GM23248 (cell line): ENCODE results near the gene DHRS3. TPM values are rescaled to one million over a fixed set of nuclear protein-coding genes. Genes with fewer than 3 reads are reported as not detected.

Experiments used
- DNase-seq: peaks from one replicate; pipeline ENCODE4 v3.0.0-alpha.2; 2015
- H2AFZ ChIP-seq: fragments of 200-600 bp; sonication (generic); 2 replicates; pipeline ENCODE4 v1.6.1; 2016; ENCODE audit warnings: antibody characterized with exemption
- H3F3A ChIP-seq: fragments of 200-600 bp; sonication (generic); 2 replicates; pipeline ENCODE4 v1.6.1; 2016; ENCODE audit warnings: mild to moderate bottlenecking, antibody characterized with exemption, mixed run types; ENCODE audit not compliant: insufficient read depth
- H3K27ac ChIP-seq: fragments of 200-600 bp; sonication (generic); 2 replicates; pipeline ENCODE4 v1.5.1; 2016; ENCODE audit warnings: mild to moderate bottlenecking
- H3K27me3 ChIP-seq: fragments of 200-600 bp; sonication (generic); replicated peaks from 2 replicates; pipeline ENCODE4 v1.6.1; 2016; ENCODE audit warnings: mild to moderate bottlenecking; ENCODE audit not compliant: insufficient read depth
- H3K36me3 ChIP-seq: fragments of 200-600 bp; sonication (generic); 2 replicates; pipeline ENCODE4 v1.6.1; 2016; ENCODE audit warnings: low read depth, mild to moderate bottlenecking
- H3K4me1 ChIP-seq: fragments of 200-600 bp; sonication (generic); 2 replicates; pipeline ENCODE4 v1.6.1; 2016; ENCODE audit warnings: mild to moderate bottlenecking; ENCODE audit not compliant: insufficient read depth
- H3K4me2 ChIP-seq: fragments of 200-600 bp; sonication (generic); one replicate; pipeline ENCODE4 v1.6.1; 2016; ENCODE audit warnings: mild to moderate bottlenecking; ENCODE audit not compliant: unreplicated experiment
- H3K4me3 ChIP-seq: fragments of 200-600 bp; sonication (generic); 2 replicates; pipeline ENCODE4 v1.5.1; 2016; ENCODE audit warnings: mild to moderate bottlenecking
- H3K79me2 ChIP-seq: fragments of 200-600 bp; sonication (generic); 2 replicates; pipeline ENCODE4 v1.6.1; 2016; ENCODE audit warnings: mild to moderate bottlenecking; ENCODE audit not compliant: insufficient read depth
- H3K9ac ChIP-seq: fragments of 200-600 bp; sonication (generic); 2 replicates; pipeline ENCODE4 v1.6.1; 2016; ENCODE audit warnings: mild to moderate bottlenecking
- H3K9me2 ChIP-seq: fragments of 200-600 bp; sonication (generic); 2 replicates; pipeline ENCODE4 v1.6.1; 2016; ENCODE audit warnings: mixed run types, mild to moderate bottlenecking, moderate library complexity; ENCODE audit not compliant: insufficient read depth
- H3K9me3 ChIP-seq: fragments of 200-600 bp; sonication (generic); one replicate; pipeline ENCODE4 v1.6.1; 2017; ENCODE audit warnings: low read depth
- H4K20me1 ChIP-seq: fragments of 200-600 bp; sonication (generic); 2 replicates; pipeline ENCODE4 v1.6.0; 2016; ENCODE audit not compliant: insufficient read depth
- EZH2 ChIP-seq: fragments of 200-600 bp; sonication (generic); IDR thresholded peaks from 2 replicates; pipeline ENCODE4 v1.6.1; 2018; ENCODE audit warnings: antibody characterized with exemption, mild to moderate bottlenecking; ENCODE audit not compliant: insufficient read depth, poor library complexity, severe bottlenecking
- EZH2phosphoT487 ChIP-seq: fragments of 200-600 bp; sonication (generic); IDR thresholded peaks from 2 replicates; pipeline ENCODE4 v1.6.1; 2018; ENCODE audit warnings: antibody characterized with exemption, moderate library complexity, mild to moderate bottlenecking, low read depth; ENCODE audit not compliant: insufficient read depth
- WGBS, 2 experiments: methylation state at CpG; one replicate each; pipeline ENCODE4 v1.1.6; 2015 to 2017; ENCODE audit warnings: low lambda C conversion rate in 2 of 2, low coverage in 1 of 2; ENCODE audit errors: missing lambda C conversion rate in 2 of 2; 5-methylcytosine and 5-hydroxymethylcytosine counted together
- in situ Hi-C: fragments of 300-500 bp; cut with MboI; formaldehyde crosslinking; loops from 2 replicates; pipeline ENCODE4 v1.15.0; 2020
- polyA plus RNA-seq: library from polyadenylated mRNA; unstranded; fragments of >200 nt; fragmentation: Nextera tagmentation; extraction: Ambion mirVana; gene quantifications from 2 replicates; pipeline ENCODE4 v1.2.1, GENCODE V29; 2016
- total RNA-seq: library from RNA; depleted of rRNA; stranded (reverse); fragments of >200 nt; shearing (Covaris generic); gene quantifications from 2 replicates; pipeline ENCODE4 v1.2.3, GENCODE V29; 2014

Gene DHRS3
- total and polyA plus RNA-seq, 2 experiments from 2014 or later = 55.2 to 120 TPM

DNA sequence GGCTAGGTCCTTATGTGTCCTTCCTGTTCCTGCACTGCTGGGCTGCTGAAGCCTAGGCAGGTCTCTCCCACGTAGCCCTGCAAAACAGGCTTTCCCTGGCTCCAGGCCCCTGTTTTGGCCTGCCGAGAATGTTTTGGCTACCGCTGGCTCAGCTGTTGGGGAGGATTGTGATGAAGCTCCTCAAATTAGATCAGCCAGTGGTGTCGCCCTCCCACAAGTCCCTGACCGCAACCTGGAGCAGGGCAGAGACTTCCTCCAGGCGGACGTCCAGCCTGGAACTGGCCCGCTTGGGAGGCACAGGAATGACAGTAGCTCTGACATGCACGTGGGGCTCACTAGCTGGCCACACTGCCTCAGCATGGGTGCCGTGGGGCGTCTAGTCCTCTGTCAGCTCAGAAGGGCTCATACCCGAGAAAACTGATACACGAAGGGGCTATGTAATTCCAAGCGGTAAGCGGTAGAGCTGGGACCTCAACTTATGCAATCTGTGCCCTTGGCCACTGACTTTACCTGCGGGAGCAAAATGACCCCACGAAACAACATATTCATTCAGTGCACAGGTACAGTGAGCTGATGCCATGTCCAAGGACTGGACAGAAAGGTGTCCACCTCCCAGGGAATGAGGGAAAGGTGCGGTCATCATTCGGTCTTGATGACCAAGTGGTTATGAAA, 26.6 kb downstream of the DHRS3 start:
- H3K27ac ChIP-seq = peak overlapping the region; percentile 65
- H3K4me1 ChIP-seq = peaks cover 27% of the 10 kb centered on the region
- H3K36me3 ChIP-seq = no peaks in the 10 kb centered on the region
- no peaks in the 10 kb centered on the region for H3K9me3 ChIP-seq
- H3K79me2 ChIP-seq = 0 out of 2 replicates have a peak, but pooled peaks cover 4% of the 10 kb centered on the region
- H3K9ac ChIP-seq = peak overlapping the region; percentile 57
- TF ChIP-seq EZH2phosphoT487 = no peak
- TF ChIP-seq EZH2 = no peak
- H3F3A ChIP-seq = peaks cover 19% of the 10 kb centered on the region; the same call in 1 of the 2 replicates
- no peaks in the 10 kb centered on the region for H3K27me3 ChIP-seq
- DNase-seq = peak; percentile 77
- no peak overlapping the region for H3K4me3 ChIP-seq
- H4K20me1 ChIP-seq = no peaks in the 10 kb centered on the region
- WGBS, 2 experiments = 51 to 53% methylated on average over 18 to 19 of the region's 19 CpGs
- no peak overlapping the region for H3K4me2 ChIP-seq
- in situ Hi-C loops = no loop called here
- H3K9me2 ChIP-seq = no peaks in the 10 kb centered on the region
- H2AFZ ChIP-seq = no peak overlapping the region

GRCh38 chr1:12588695-12589094, 29.3 kb downstream of the DHRS3 start:
- no peak for DNase-seq
- Histone ChIP-seq H3K9me2 (no peaks in the 10 kb centered on the region), H3K4me1 (peaks cover 13% of the 10 kb centered on the region), H3F3A (peaks cover 7% of the 10 kb centered on the region; the same call in 1 of the 2 replicates), H2AFZ (no peak overlapping the region), H3K36me3 (no peaks in the 10 kb centered on the region), H3K9me3 (no peaks in the 10 kb centered on the region), H3K79me2 (no peaks in the 10 kb centered on the region), H3K27me3 (no peaks in the 10 kb centered on the region), H4K20me1 (no peaks in the 10 kb centered on the region), H3K27ac (no peak overlapping the region), H3K4me2 (no peak overlapping the region), H3K4me3 (no peak overlapping the region), H3K9ac (no peak overlapping the region)
- in situ Hi-C loops = no loop called here
- WGBS, 2 experiments = 56 to 61% methylated on average over 8 of the region's 8 CpGs
- no peak for TF ChIP-seq EZH2
- no peak for TF ChIP-seq EZH2phosphoT487

DNA sequence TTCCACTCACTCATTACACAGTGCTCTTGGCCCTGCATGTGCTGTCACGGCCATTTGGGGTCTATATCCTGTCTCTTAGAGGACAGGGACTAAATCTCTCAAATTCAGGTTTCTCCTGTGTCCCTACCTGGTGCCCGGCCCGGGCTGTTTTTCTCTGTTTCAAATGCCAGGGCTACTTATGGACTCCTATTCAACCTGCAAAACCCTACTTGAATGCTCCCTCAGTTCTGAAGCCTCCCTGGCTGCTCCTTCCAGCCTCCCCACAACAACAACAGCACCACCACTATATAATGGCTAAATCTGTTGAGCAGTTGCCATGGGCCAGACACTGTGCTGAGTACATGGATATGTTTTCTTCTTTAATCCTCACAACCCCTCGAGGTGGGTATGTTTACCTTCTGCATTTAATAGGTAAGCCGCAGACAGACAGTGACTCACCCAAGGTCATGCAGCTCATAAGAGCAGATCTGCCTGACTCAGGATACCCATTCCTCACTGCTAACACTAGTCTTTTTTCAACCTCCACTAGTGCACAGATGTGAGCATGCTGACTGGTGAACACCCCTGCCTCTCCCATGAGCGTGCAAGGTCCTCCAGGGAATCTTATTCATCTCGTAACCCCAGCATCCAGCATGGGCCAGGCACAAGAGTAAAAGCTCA, 29.9 kb downstream of the DHRS3 start:
- Histone ChIP-seq H4K20me1 (no peaks in the 10 kb centered on the region), H3K4me1 (peaks cover 7% of the 10 kb centered on the region; the same call in 1 of the 2 replicates), H3K9me2 (no peaks in the 10 kb centered on the region), H3K36me3 (no peaks in the 10 kb centered on the region), H3K9ac (no peak overlapping the region), H3K27ac (no peak overlapping the region), H3K4me3 (no peak overlapping the region), H3F3A (peaks cover 7% of the 10 kb centered on the region; the same call in 1 of the 2 replicates), H3K79me2 (no peaks in the 10 kb centered on the region), H3K27me3 (no peaks in the 10 kb centered on the region), H2AFZ (no peak overlapping the region), H3K9me3 (no peaks in the 10 kb centered on the region), H3K4me2 (no peak overlapping the region)
- in situ Hi-C loops = no loop called here
- no peak for DNase-seq
- TF ChIP-seq EZH2 = no peak
- TF ChIP-seq EZH2phosphoT487 = no peak
- WGBS, 2 experiments = 84 to 88% methylated on average over 7 of the region's 7 CpGs

DNA sequence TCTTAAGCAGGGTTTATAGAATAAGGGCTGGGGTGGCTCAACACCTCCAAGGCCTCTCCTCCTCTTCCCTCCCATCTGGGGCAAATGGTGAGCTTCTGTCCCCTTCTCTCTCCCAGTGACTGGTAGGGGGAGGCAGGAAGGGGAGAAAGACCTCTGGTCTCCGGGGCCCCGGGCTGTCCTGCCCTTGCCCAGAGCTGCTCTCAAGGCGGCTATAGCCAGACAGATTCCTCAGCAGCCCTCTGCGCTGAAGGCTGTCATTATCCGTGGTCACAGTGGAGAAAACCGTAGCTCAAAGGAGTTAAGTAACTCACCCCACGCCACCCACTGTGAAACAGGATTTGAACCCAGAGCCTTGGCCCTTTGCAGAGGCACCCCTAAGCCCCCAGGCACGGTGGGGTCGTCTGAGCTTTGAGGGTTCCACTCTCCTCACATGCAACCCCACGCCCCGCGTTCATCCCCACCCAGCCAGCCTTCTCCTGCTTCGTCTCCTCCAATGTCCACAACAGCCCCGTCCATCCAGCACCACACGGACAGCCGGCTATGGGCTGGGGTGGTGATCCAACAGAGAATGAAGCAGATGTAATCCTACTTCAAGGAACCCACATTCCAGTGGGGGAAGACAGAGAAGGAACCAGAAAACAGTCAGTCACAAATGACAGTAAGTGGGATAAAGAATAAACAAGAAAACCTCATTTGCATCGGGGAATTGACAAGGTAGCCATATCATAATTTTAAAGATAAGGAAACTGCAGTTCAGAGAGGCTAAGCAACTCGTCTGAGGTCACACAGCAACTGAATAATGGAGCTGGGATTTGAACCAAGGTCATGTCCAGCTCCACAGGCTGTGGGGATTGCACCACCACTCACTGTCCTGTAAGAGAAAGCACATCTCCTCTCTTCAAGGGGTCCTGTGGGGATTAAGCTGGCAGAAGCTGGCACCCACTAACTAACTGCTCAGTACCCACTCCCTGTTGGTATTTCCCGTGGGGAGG, 31.8 kb downstream of the DHRS3 start:
- no peak overlapping the region for H2AFZ ChIP-seq
- H3K36me3 ChIP-seq = no peaks in the 10 kb centered on the region
- no peaks in the 10 kb centered on the region for H3K79me2 ChIP-seq
- no peaks in the 10 kb centered on the region for H4K20me1 ChIP-seq
- 89 to 91% methylated on average over 18 to 19 of the region's 19 CpGs for WGBS, 2 experiments
- H3K4me2 ChIP-seq = no peak overlapping the region
- H3F3A ChIP-seq = peaks cover 7% of the 10 kb centered on the region; the same call in 1 of the 2 replicates
- H3K27me3 ChIP-seq = no peaks in the 10 kb centered on the region
- H3K27ac ChIP-seq = no peak overlapping the region
- TF ChIP-seq EZH2phosphoT487 = no peak
- no peak for TF ChIP-seq EZH2
- no peak for DNase-seq
- peaks cover 7% of the 10 kb centered on the region; the same call in 1 of the 2 replicates for H3K4me1 ChIP-seq
- no peaks in the 10 kb centered on the region for H3K9me2 ChIP-seq
- in situ Hi-C loops = no loop called here
- H3K4me3 ChIP-seq = no peak overlapping the region
- no peak overlapping the region for H3K9ac ChIP-seq
- H3K9me3 ChIP-seq = no peaks in the 10 kb centered on the region
